ENCODE measurements around the gene RDH12.
A peak's percentile ranks its signal among the peaks of the same experiment; 100 is the strongest.
"Not testable (repeated sequence)": the region's sequence is repeated elsewhere in the genome, so short reads cannot be mapped to it uniquely, and the experiment has no call there.

The RDH12 gene

DNA sequence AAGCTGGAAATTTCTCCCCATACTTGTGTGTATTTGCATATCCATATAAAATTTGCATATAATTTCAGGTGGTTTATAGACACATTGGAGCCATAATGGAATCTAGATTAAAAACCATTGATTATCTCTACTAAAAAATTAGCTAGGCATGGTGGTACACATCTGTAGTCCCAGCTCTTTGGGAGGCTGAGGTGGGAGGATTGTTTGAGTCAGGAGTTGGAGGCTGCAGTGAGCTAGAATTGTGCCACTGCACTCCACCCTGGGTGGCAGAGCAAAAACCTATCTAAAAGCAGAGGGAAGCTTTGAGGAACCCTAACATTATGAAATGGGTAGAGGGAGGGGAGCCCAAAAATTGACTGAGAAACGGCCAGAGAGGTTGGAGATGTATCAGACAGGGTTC is 3.5 kb upstream of the RDH12 start:
- no peak overlapping the region for H3K4me3 ChIP-seq (ENCODE audit: low read length)
- no peak for DNase-seq (ENCODE audit: low read depth, low spot score)

DNA sequence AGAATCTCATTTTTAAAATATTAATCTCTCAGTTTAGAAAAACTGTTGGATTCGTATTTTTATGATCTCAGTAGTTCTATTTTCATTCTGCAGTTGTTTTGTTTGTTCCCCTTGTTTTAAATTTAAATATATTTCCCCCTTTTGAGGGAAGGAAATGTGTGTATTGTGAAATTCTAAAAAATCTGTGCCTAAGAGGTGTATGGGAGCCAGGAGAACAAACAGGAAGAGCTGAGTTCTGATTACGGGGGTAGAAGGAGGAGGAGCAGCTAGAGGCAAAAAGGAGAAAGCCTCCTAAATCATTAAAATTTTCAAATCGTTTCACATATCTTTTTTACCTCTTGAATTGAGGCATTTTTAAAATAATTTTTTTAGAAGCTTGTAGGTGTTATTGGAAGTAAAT is 2.3 kb downstream of the RDH12 start:
- no peak overlapping the region for H3K4me3 ChIP-seq (ENCODE audit: low read length)
- DNase-seq (ENCODE audit: low read depth, low spot score): no peak

DNA sequence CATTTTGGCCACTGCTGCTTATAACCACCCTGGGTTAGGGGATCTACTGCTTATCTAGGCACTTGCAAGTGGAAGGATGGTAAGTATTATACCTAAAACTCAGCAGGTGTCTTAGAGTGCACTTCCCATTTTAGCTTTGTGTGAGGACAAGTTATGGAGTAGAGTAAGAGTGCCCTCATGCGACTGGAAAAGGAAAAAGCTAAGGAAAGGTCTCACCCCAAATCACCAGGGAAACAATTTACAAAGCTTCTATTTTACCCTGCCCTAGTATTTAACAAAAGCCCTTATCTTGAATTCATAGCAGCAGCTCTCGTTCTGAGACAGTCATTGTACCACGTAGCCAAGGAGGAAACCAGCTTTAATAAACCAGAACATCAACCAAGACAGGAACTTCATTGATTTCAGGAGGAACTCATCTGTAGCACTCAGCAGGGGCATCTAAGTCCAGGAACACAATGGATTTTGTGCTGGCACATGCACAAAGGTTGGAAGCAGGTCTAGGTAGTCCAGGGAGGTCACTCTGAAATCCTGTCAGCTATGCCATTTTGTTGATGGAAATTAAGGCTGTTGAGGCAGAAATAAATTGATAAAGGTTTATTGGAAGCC is 2.9 kb downstream of the RDH12 start:
- peak; percentile 67 for DNase-seq (ENCODE audit: low read depth, low spot score)

DNA sequence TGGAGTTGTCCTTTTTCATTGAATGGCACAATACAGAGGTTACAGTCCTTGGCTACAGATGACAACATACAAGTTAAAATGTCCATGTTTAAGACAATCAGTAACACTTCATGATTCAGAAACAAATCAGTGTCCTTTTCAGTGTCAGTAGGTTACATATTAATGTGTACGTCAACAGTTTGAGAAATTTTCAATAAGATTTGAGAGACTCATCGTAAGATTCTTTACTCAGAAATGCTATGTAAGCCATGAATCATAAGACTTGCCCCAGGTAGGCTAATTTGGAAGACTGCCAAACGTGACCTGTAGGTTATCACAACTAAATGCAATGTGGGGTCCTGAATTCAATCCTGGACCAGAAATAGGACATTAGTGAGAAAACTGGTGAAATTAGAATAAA is 3.5 kb downstream of the RDH12 start:
- H3K4me3 ChIP-seq (ENCODE audit: low read length): no peak overlapping the region
- DNase-seq (ENCODE audit: low read depth, low spot score): no peak

More for the DNA sequence above, 2.9 kb downstream of the RDH12 start:
- no peak overlapping the region for H3K4me3 ChIP-seq (ENCODE audit: low read length)

DNA sequence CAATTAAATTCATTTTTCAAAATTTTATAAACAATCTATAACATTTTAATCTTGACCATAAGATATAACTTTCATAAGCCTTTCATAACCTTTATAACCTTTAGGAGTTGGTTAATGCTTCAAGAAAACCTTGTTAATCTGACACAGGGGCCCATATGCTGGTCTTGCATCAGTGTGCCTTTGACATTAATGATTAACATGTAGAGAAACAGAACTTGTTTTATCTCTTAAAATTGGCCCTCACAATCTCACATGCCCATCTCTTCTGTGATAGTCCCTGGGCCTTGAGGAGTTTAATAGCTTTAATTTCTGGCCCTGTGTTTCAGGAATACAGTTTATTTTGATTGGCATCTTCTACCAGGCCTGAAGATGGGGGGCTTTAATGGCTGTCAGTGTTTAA is 7.7 kb downstream of the RDH12 start:
- H3K4me3 ChIP-seq (ENCODE audit: low read length); DNase-seq (ENCODE audit: low read depth, low spot score): not testable (repeated sequence)

GRCh38 chr14:67709796-67710195 is 8.1 kb downstream of the RDH12 start:
- DNase-seq (ENCODE audit: low read depth, low spot score); H3K4me3 ChIP-seq (ENCODE audit: low read length): not testable (repeated sequence)

DNA sequence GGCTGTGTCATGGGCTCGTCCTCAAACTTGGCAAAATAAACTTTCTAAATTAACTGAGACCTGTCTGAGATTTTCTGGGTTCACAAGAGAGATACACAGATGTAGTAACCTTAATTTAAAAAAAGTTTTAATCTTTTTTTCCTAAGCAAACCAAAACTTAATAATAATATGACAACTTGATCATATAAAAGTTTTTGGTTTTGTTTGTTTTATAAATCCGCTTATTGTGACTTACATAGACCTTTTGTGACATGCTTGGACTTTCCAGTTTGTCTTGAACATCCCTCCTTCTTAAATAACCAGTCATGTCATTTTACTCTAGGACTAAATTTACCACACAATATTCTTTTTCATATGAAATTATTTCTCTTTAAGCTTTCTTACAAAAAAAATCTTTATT is 8.5 kb downstream of the RDH12 start:
- no peak overlapping the region for H3K4me3 ChIP-seq (ENCODE audit: low read length)
- no peak for DNase-seq (ENCODE audit: low read depth, low spot score)

DNA sequence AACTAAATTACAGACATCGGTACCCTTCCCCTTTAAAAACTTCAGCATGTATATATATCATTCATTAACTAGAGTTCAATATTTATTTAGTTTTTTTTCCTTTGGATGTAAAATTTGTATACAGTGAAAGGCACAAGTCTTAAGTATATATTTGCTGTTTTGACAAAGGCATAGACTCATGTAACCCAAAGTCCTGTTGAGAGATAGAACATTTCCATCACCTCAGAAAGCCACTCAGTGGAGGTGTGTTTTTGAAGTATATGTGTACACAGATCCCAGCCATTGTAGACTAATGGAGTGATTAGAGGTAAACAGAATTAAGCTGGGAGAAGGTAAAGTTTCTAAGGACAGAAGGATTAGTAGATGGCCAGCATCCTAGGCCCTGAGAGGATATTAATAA is 15.4 kb downstream of the RDH12 start:
- no peak overlapping the region for H3K4me3 ChIP-seq (ENCODE audit: low read length)
- DNase-seq (ENCODE audit: low read depth, low spot score): no peak

DNA sequence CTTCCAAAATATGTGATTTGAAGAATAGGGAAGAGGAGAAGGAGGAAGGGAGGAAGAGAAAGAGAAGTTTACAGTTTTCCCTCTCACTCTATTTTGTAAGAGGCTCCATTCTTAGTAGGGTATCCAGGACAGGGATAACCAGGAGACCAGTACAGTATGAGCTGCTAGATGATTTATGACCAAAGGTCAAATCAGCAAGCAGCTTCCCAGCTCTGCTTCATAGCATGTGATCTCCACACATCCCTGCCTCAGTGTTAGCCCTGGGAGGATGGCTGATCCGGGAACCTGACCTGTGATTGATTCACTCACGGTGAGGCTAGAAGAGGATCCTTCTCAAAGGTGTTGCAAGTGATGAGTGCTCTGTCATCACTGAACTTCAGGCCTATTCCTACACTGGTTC is 16.6 kb downstream of the RDH12 start:
- no peak overlapping the region for H3K4me3 ChIP-seq (ENCODE audit: low read length)
- no peak for DNase-seq (ENCODE audit: low read depth, low spot score)

DNA sequence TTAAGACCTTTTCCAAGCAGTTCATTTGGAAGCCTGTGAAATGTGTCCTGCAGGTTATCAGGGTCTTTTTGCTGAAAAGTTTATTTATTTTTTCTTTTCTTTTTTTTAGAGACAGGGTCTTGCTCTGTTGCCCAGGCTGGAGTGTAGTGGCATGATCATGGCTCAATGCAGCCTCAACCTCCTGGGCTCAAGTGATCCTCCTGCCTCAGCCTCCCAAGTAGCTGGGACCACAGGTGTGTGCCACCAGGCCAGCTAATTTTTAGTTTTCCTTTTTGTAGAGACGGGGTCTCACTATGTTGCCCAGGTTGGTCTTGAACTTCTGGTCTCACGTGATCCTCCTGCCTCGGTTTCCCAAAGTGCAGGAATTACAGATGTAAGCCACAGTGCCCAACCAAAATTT is 17.7 kb downstream of the RDH12 start:
- not testable (repeated sequence) for H3K4me3 ChIP-seq (ENCODE audit: low read length); DNase-seq (ENCODE audit: low read depth, low spot score)

DNA sequence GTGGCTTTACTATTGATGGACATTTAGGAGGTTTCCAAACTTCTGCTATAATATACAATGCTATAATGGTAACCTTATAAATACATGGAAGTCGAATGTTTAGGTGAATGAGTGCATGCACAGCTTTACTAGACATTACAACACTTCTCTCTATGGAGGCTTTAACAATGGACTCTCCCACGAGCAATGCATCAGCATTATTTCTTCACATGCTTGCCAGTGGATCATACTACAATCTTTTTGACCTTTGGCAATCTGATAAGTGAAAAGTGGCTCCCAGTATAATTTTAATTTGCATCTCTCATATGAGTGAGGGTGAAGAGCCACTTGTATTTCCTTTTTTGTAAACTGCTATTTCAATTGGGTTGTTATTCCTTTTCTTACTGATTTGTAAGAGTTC is 18.2 kb downstream of the RDH12 start:
- H3K4me3 ChIP-seq (ENCODE audit: low read length): no peak overlapping the region
- DNase-seq (ENCODE audit: low read depth, low spot score): no peak

DNA sequence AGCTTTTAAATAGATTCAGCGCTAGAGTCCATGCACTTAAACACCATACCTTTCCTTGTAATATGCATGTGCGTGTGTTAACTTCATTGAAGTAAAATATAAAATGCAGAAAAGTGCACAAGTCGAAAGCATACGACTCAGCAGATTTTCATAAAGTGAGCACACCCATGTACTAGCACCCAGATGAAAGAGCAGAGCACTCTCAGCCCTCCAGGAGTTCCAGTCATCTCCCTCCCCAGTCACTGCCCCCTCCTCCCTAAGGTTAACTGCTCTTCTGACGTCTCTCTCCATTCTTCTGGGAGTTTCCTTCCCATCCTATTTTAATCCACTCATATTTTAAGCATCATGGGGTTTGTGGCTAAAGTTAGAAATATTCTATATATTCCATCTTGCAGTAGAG is 20.2 kb downstream of the RDH12 start:
- no peak overlapping the region for H3K4me3 ChIP-seq (ENCODE audit: low read length)
- DNase-seq (ENCODE audit: low read depth, low spot score): no peak

DNA sequence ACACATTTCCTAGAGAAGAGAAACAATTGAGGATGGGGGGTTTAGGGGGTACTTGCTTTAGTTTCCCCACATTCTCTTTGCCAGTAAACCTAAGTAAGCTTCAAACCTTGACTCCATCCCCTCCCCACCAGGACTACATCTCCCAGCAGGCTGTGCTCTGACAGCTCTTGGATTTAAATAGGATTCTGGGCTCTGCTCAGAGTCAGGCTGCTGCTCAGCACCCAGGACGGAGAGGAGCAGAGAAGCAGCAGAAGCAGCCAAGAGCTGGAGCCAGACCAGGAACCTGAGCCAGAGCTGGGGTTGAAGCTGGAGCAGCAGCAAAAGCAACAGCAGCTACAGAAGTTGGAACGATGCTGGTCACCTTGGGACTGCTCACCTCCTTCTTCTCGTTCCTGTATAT is 20.6 kb downstream of the RDH12 start:
- no peak overlapping the region for H3K4me3 ChIP-seq (ENCODE audit: low read length)
- no peak for DNase-seq (ENCODE audit: low read depth, low spot score)

DNA sequence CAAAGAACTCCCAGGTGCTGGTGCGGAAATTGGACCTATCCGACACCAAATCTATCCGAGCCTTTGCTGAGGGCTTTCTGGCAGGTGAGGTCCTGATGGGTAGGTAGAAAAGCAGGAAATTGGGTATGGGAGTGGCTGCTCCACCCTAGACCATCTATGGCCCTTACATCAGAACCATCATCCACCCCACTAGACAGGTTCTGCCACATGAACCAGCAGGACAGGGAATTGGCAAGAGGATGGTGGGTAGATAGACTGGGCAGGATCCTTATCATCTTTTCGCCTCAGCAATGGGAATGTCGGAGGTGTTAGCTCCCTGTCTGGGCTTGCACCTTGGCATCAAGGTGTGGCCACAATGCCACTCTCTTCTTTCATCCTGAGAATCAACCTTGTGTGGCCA is 23.5 kb downstream of the RDH12 start:
- no peak for DNase-seq (ENCODE audit: low read depth, low spot score)
- no peak overlapping the region for H3K4me3 ChIP-seq (ENCODE audit: low read length)

DNA sequence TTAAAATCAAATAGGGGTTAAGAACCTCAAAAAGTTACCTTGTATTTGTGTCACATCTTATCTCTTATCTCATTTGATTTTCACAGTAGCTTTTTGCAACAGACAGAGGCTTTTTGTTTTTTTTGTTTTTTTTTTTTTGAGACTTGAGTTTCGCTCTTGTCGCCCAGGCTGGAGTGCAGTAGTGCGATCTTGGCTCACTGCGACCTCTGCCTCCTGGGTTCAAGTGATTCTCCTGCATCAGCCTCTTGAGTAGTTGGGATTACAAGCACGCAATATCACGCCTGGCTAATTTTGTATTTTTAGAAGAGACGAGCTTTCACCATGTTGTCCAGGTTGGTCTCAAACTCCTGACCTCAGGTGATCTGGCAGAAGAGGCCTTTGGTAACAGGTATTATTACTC is 25.7 kb downstream of the RDH12 start:
- no peak for DNase-seq (ENCODE audit: low read depth, low spot score)
- no peak overlapping the region for H3K4me3 ChIP-seq (ENCODE audit: low read length)

- no peak overlapping the region for H3K4me3 ChIP-seq (ENCODE audit: low read length)
- no peak for DNase-seq (ENCODE audit: low read depth, low spot score)
Observed at GRCh38 chr14:67728258-67728657, 26.6 kb downstream of the RDH12 start.

- DNase-seq (ENCODE audit: low read depth, low spot score): no peak
- H3K4me3 ChIP-seq (ENCODE audit: low read length): no peak overlapping the region
Observed at GRCh38 chr14:67729072-67729885, 27.6 kb downstream of the RDH12 start.

DNA sequence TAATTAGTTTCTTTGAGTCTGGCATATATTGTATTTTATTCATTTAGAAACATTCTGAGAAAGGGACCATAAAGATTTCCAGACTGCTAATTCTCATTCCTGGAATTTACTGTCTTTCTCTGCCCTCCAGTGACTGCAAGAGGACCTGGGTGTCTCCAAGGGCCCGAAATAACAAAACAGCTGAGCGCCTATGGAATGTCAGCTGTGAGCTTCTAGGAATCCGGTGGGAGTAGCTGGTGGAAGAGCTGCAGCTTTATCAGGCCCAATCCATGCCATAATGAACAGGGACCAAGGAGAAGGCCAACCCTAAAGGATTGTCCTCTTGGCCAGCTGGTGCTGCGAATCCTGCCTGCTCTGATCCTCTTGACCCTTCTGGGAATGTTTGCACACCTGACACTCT is 31.9 kb downstream of the RDH12 start:
- DNase-seq (ENCODE audit: low read depth, low spot score): no peak
- H3K4me3 ChIP-seq (ENCODE audit: low read length): no peak overlapping the region

DNA sequence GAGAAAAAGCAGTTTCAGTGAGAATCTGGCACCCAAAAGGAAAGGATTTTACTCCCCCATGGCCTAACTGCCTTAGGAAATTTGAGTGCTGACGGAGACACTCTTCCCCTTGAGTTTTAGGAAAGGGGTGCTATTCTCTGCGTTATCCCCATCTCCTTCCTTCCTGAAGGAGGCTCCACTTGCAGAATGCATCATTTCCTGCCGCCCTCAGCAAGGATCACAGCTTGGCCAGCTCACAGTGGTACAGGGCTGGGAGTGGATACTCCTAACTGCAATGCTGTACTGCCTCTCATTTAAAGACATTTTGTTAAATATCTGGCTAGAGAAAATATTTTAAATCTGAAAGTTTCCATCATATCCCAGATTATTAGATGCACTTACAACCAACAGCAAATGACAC is 33.0 kb downstream of the RDH12 start:
- H3K4me3 ChIP-seq (ENCODE audit: low read length): no peak overlapping the region
- no peak for DNase-seq (ENCODE audit: low read depth, low spot score)

- H3K4me3 ChIP-seq (ENCODE audit: low read length): no peak overlapping the region
- DNase-seq (ENCODE audit: low read depth, low spot score): no peak
Observed at GRCh38 chr14:67735336-67736147, 33.9 kb downstream of the RDH12 start.
